Body of pancreas (tissue), 4 donors: ENCODE measurements around the gene UBL4A.

Experiments used
- POLR2A ChIP-seq, 3 donors: fragments of 450-650 bp; IDR thresholded peaks; one replicate each; pipeline ENCODE4 v1.6.1; 2016; ENCODE audit warnings: antibody characterized with exemption in 3 of 3, mild to moderate bottlenecking in 2 of 3
- TF ChIP-seq, protein P1 (sequence below), 7 experiments: fragments of 450-650 bp in 4 of 7; fragments of 200-600 bp in 3 of 7; sonication (generic) in 3 of 7; IDR thresholded peaks; one replicate each; pipeline ENCODE4 v1.5.1; 2016 to 2019; ENCODE audit warnings: antibody characterized with exemption in 7 of 7

GRCh38 chrX:154436983-154437752, 49.2 kb downstream of the UBL4A start, which contains the start of gene GDI1:
- TF ChIP-seq, protein P1, sequence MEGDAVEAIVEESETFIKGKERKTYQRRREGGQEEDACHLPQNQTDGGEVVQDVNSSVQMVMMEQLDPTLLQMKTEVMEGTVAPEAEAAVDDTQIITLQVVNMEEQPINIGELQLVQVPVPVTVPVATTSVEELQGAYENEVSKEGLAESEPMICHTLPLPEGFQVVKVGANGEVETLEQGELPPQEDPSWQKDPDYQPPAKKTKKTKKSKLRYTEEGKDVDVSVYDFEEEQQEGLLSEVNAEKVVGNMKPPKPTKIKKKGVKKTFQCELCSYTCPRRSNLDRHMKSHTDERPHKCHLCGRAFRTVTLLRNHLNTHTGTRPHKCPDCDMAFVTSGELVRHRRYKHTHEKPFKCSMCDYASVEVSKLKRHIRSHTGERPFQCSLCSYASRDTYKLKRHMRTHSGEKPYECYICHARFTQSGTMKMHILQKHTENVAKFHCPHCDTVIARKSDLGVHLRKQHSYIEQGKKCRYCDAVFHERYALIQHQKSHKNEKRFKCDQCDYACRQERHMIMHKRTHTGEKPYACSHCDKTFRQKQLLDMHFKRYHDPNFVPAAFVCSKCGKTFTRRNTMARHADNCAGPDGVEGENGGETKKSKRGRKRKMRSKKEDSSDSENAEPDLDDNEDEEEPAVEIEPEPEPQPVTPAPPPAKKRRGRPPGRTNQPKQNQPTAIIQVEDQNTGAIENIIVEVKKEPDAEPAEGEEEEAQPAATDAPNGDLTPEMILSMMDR (IDR thresholded peaks at IDR 0.05) = no peak
- TF ChIP-seq POLR2A (IDR thresholded peaks at IDR 0.05) = peak in 2 of 3 donors; percentile 25 to 42
